Measurements from ENCODE around the gene STOX2. TPM values are rescaled to one million over a fixed set of nuclear protein-coding genes. Genes with fewer than 3 reads are reported as not detected.
"Not testable (repeated sequence)": the region's sequence is repeated elsewhere in the genome, so short reads cannot be mapped to it uniquely, and the experiment has no call there.

STOX2 gene
- total and polyA plus RNA-seq, 2 donors (not counting 3 experiments of a cell fraction or from before 2014, with no cell fraction given): 0.03 to 0.24 TPM

GRCh38 chr4:184051262-184051661 lies 146.2 kb downstream of the STOX2 start:
- H3K36me3 ChIP-seq (ENCODE audit: control insufficient read depth in 2 of 2, extremely low read depth in 1 of 2, insufficient read depth in 2 of 2, low read length in 2 of 2); H4K20me1 ChIP-seq (replicated peaks; ENCODE audit: control insufficient read depth, extremely low read depth, insufficient read depth, low read length); H3K27ac ChIP-seq (ENCODE audit: insufficient read depth, low read depth, low read length); FAIRE-seq; H3K79me2 ChIP-seq (ENCODE audit: control insufficient read depth, insufficient read depth, low read length); dilution Hi-C loops (cut with MboI; ENCODE audit: extremely low pct_ligation_motif_present, low sequenced_read_pairs); H3K4me3 ChIP-seq (replicated peaks in 1 of 3; ENCODE audit: insufficient read depth in 1 of 3, low read depth in 1 of 3, low read length in 3 of 3); H3K9me1 ChIP-seq (replicated peaks; ENCODE audit: control insufficient read depth, extremely low read depth, insufficient read depth, low read length); H3K4me2 ChIP-seq (ENCODE audit: insufficient read depth, low read length); H3K9me3 ChIP-seq (replicated peaks; ENCODE audit: control insufficient read depth, insufficient read depth, low read length); CTCF ChIA-PET; H3K27me3 ChIP-seq (ENCODE audit: control insufficient read depth in 2 of 2, insufficient read depth in 2 of 2, low read length in 2 of 2); BruUV-seq (replicated peaks); POLR2A ChIA-PET; H3K9ac ChIP-seq (replicated peaks; ENCODE audit: extremely low read depth, insufficient read depth, low read length); H3K4me1 ChIP-seq (ENCODE audit: control insufficient read depth, extremely low read depth, insufficient read depth, low read length); H2AFZ ChIP-seq (ENCODE audit: low read depth, low read length); DNase-seq (ENCODE audit: low read depth, low spot score); intact Hi-C loops (cut with micrococcal nuclease): not testable (repeated sequence)

- Histone ChIP-seq H3K4me3 (replicated peaks in 1 of 3; ENCODE audit: insufficient read depth in 1 of 3, low read depth in 1 of 3, low read length in 3 of 3) (no peak overlapping the region), H3K4me1 (ENCODE audit: control insufficient read depth, extremely low read depth, insufficient read depth, low read length) (no peaks in the 10 kb centered on the region), H2AFZ (ENCODE audit: low read depth, low read length) (no peak overlapping the region), H3K9ac (replicated peaks; ENCODE audit: extremely low read depth, insufficient read depth, low read length) (no peak overlapping the region), H3K4me2 (ENCODE audit: insufficient read depth, low read length) (no peak overlapping the region), H3K79me2 (ENCODE audit: control insufficient read depth, insufficient read depth, low read length) (no peaks in the 10 kb centered on the region), H3K9me1 (replicated peaks; ENCODE audit: control insufficient read depth, extremely low read depth, insufficient read depth, low read length) (no peaks in the 10 kb centered on the region), H3K27me3 (ENCODE audit: control insufficient read depth in 2 of 2, insufficient read depth in 2 of 2, low read length in 2 of 2) (no peaks in the 10 kb centered on the region), H4K20me1 (replicated peaks; ENCODE audit: control insufficient read depth, extremely low read depth, insufficient read depth, low read length) (no peaks in the 10 kb centered on the region), H3K27ac (ENCODE audit: insufficient read depth, low read depth, low read length) (no peak overlapping the region), H3K36me3 (ENCODE audit: control insufficient read depth in 2 of 2, extremely low read depth in 1 of 2, insufficient read depth in 2 of 2, low read length in 2 of 2) (no peaks in the 10 kb centered on the region), H3K9me3 (replicated peaks; ENCODE audit: control insufficient read depth, insufficient read depth, low read length) (no peaks in the 10 kb centered on the region)
- POLR2A ChIA-PET: no interaction called here
- BruUV-seq (replicated peaks): no TSS peak
- CTCF ChIA-PET: no interaction called here
- TF ChIP-seq EZH2 (IDR thresholded peaks at IDR 0.05; ENCODE audit: borderline replicate concordance, low read depth, low read length, severe bottlenecking) (no peak), MYC (IDR thresholded peaks at IDR 0.05; ENCODE audit: low read depth, low read length) (no peak), FOS (IDR thresholded peaks at IDR 0.05; ENCODE audit: borderline replicate concordance, insufficient read depth, low read length) (no peak), CTCF (IDR thresholded peaks at IDR 0.05; ENCODE audit: extremely low read depth in 1 of 2, insufficient read depth in 1 of 2, low read depth in 1 of 2, low read length in 2 of 2) (no peak)
- dilution Hi-C loops (cut with MboI; ENCODE audit: extremely low pct_ligation_motif_present, low sequenced_read_pairs) (no loop called here), intact Hi-C loops (cut with micrococcal nuclease) (no loop called here)
- DNase-seq (ENCODE audit: low read depth, low spot score) (no peak), FAIRE-seq (no peak)
Observed at GRCh38 chr4:184052616-184053015, 147.5 kb downstream of the STOX2 start.
